ENCODE data around the gene ADAMTSL3. TPM values are rescaled to one million over a fixed set of nuclear protein-coding genes. Genes with fewer than 3 reads are reported as not detected.

ADAMTSL3 gene
- total RNA-seq, 1 donor: under 0.01 TPM

GRCh38 chr15:83914906-83915305 is 261.0 kb downstream of the ADAMTSL3 start:
- H3K4me3 ChIP-seq (ENCODE audit: low read depth, low read length): no peak overlapping the region
- TF ChIP-seq CTCF (IDR thresholded peaks at IDR 0.05; ENCODE audit: insufficient read depth, low read depth, low read length): no peak
- DNase-seq (ENCODE audit: low read depth): no peak

- H3K4me3 ChIP-seq (ENCODE audit: low read depth, low read length): no peak overlapping the region
- DNase-seq (ENCODE audit: low read depth): no peak
- no peak for TF ChIP-seq CTCF (IDR thresholded peaks at IDR 0.05; ENCODE audit: insufficient read depth, low read depth, low read length)
Observed at GRCh38 chr15:83917432-83917831, 263.5 kb downstream of the ADAMTSL3 start.

- H3K4me3 ChIP-seq (ENCODE audit: low read depth, low read length): no peak overlapping the region
- no peak for TF ChIP-seq CTCF (IDR thresholded peaks at IDR 0.05; ENCODE audit: insufficient read depth, low read depth, low read length)
- DNase-seq (ENCODE audit: low read depth): no peak
Observed at GRCh38 chr15:83918011-83918410, 264.1 kb downstream of the ADAMTSL3 start.

GRCh38 chr15:83919319-83919830 is 265.5 kb downstream of the ADAMTSL3 start:
- no peak overlapping the region for H3K4me3 ChIP-seq (ENCODE audit: low read depth, low read length)
- TF ChIP-seq CTCF (IDR thresholded peaks at IDR 0.05; ENCODE audit: insufficient read depth, low read depth, low read length): no peak
- DNase-seq (ENCODE audit: low read depth): no peak

GRCh38 chr15:83919978-83920510 is 266.1 kb downstream of the ADAMTSL3 start:
- no peak for TF ChIP-seq CTCF (IDR thresholded peaks at IDR 0.05; ENCODE audit: insufficient read depth, low read depth, low read length)
- H3K4me3 ChIP-seq (ENCODE audit: low read depth, low read length): no peak overlapping the region
- no peak for DNase-seq (ENCODE audit: low read depth)

- H3K4me3 ChIP-seq (ENCODE audit: low read depth, low read length): no peak overlapping the region
- DNase-seq (ENCODE audit: low read depth): no peak
- no peak for TF ChIP-seq CTCF (IDR thresholded peaks at IDR 0.05; ENCODE audit: insufficient read depth, low read depth, low read length)
Observed at GRCh38 chr15:83922649-83923294, 268.8 kb downstream of the ADAMTSL3 start.

All from fibroblast of villous mesenchyme (primary cell).